ENCODE data around the gene RAB9B. TPM values are rescaled to one million over a fixed set of nuclear protein-coding genes. Genes with fewer than 3 reads are reported as not detected.

RAB9B gene
- total RNA-seq, 1 donor from 2014 or later: 2.4 TPM

DNA sequence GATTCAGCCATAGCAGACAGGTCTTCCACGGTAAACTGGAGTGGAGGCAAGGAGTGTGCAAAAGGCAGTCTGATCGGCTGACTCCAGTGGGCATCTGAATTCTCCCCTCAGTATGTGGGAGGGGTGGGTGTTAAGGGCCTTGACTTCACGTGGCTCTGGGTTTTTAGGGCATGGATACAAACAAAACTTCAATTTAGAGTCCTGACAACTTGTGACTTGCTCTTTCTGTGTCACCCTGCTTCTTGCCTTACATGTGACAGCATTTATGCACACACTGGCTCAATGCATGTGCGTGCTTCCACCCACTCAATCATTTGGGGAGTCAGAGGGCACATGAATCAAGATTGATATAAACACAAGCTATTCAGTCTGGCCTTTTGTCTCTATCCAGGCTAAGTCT, 37.9 kb downstream of the RAB9B start:
- H3K4me3 Mint-ChIP-seq (ENCODE audit: low read depth): no peak overlapping the region
- peaks cover 10% of the 10 kb centered on the region for H3K4me1 Mint-ChIP-seq (ENCODE audit: low read depth)
- no peaks in the 10 kb centered on the region for H3K27me3 Mint-ChIP-seq
- TF ChIP-seq CTCF (IDR thresholded peaks at IDR 0.05; ENCODE audit: unreplicated experiment): no peak
- DNase-seq (ENCODE audit: low spot score, unreplicated experiment): no peak
- H3K36me3 Mint-ChIP-seq (ENCODE audit: insufficient read depth): no peaks in the 10 kb centered on the region
- H3K9me3 Mint-ChIP-seq (ENCODE audit: low read depth): no peaks in the 10 kb centered on the region
- no peak overlapping the region for H3K27ac Mint-ChIP-seq

DNA sequence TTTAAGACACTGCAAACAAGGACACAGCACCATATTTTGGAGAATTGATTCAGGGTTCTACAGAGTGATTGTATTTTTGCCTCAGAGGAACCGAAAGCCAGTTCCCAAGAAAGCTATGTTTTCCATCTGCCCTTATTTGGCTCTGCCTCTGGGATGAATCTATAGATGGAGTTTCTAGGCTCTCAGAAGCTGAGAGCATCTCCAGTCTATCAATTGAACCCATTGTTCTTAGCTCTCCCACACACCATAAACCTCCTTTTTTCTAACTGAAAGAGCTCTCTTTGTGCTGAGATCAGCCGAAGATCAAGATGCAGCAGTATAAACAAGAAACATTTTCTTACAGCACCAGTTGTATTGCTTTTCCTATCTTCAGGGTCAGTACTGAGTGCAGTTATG, 38.5 kb downstream of the RAB9B start:
- TF ChIP-seq CTCF (IDR thresholded peaks at IDR 0.05; ENCODE audit: unreplicated experiment): no peak
- H3K9me3 Mint-ChIP-seq (ENCODE audit: low read depth): no peaks in the 10 kb centered on the region
- no peak overlapping the region for H3K4me3 Mint-ChIP-seq (ENCODE audit: low read depth)
- H3K4me1 Mint-ChIP-seq (ENCODE audit: low read depth): peaks cover 10% of the 10 kb centered on the region
- no peaks in the 10 kb centered on the region for H3K27me3 Mint-ChIP-seq
- H3K36me3 Mint-ChIP-seq (ENCODE audit: insufficient read depth): no peaks in the 10 kb centered on the region
- no peak overlapping the region for H3K27ac Mint-ChIP-seq
- no peak for DNase-seq (ENCODE audit: low spot score, unreplicated experiment)

GRCh38 chrX:103792916-103793544, 39.0 kb downstream of the RAB9B start:
- no peak for TF ChIP-seq CTCF (IDR thresholded peaks at IDR 0.05; ENCODE audit: unreplicated experiment)
- H3K27me3 Mint-ChIP-seq: no peaks in the 10 kb centered on the region
- no peak for DNase-seq (ENCODE audit: low spot score, unreplicated experiment)
- peaks cover 10% of the 10 kb centered on the region for H3K4me1 Mint-ChIP-seq (ENCODE audit: low read depth)
- no peak overlapping the region for H3K4me3 Mint-ChIP-seq (ENCODE audit: low read depth)
- H3K27ac Mint-ChIP-seq: no peak overlapping the region
- H3K9me3 Mint-ChIP-seq (ENCODE audit: low read depth): no peaks in the 10 kb centered on the region
- H3K36me3 Mint-ChIP-seq (ENCODE audit: insufficient read depth): no peaks in the 10 kb centered on the region

GRCh38 chrX:103791826-103792485, 40.1 kb downstream of the RAB9B start:
- no peak overlapping the region for H3K4me3 Mint-ChIP-seq (ENCODE audit: low read depth)
- no peaks in the 10 kb centered on the region for H3K36me3 Mint-ChIP-seq (ENCODE audit: insufficient read depth)
- no peak overlapping the region for H3K27ac Mint-ChIP-seq
- H3K9me3 Mint-ChIP-seq (ENCODE audit: low read depth): no peaks in the 10 kb centered on the region
- TF ChIP-seq CTCF (IDR thresholded peaks at IDR 0.05; ENCODE audit: unreplicated experiment): no peak
- DNase-seq (ENCODE audit: low spot score, unreplicated experiment): no peak
- H3K27me3 Mint-ChIP-seq: no peaks in the 10 kb centered on the region
- H3K4me1 Mint-ChIP-seq (ENCODE audit: low read depth): peaks cover 10% of the 10 kb centered on the region

DNA sequence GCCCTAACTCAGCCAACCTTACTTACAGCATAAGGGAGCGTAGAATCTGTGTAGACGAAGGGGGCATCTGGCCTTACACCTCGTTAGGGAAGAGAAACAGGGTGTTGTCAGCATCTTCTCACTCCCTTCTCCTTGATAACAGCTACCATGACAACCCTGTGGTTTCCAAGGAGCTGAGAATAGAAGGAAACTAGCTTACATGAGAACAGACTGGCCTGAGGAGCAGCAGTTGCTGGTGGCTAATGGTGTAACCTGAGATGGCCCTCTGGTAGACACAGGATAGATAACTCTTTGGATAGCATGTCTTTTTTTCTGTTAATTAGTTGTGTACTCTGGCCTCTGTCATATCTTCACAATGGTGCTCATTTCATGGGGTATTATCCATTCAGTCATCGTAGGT, 40.8 kb downstream of the RAB9B start:
- no peak overlapping the region for H3K4me3 Mint-ChIP-seq (ENCODE audit: low read depth)
- peaks cover 1% of the 10 kb centered on the region for H3K36me3 Mint-ChIP-seq (ENCODE audit: insufficient read depth)
- no peaks in the 10 kb centered on the region for H3K27me3 Mint-ChIP-seq
- H3K4me1 Mint-ChIP-seq (ENCODE audit: low read depth): peaks cover 10% of the 10 kb centered on the region
- H3K27ac Mint-ChIP-seq: no peak overlapping the region
- DNase-seq (ENCODE audit: low spot score, unreplicated experiment): no peak
- no peak for TF ChIP-seq CTCF (IDR thresholded peaks at IDR 0.05; ENCODE audit: unreplicated experiment)
- H3K9me3 Mint-ChIP-seq (ENCODE audit: low read depth): no peaks in the 10 kb centered on the region
